Neural progenitor cell (in vitro differentiated cells): ENCODE results near the gene MAML3. TPM values are rescaled to one million over a fixed set of nuclear protein-coding genes. Genes with fewer than 3 reads are reported as not detected.

Source experiments
- DNase-seq: peaks from one replicate; pipeline ENCODE4 v3.0.0-alpha.2; 2016; ENCODE audit warnings: low spot score
- H2AFZ ChIP-seq: fragments of 200-600 bp; sonication (generic); replicated peaks from 2 replicates; pipeline ENCODE4 v1.6.1; 2016; ENCODE audit warnings: antibody characterized with exemption
- H3F3A ChIP-seq: fragments of 200-600 bp; sonication (generic); 2 replicates; pipeline ENCODE4 v1.6.1; 2016; ENCODE audit warnings: antibody characterized with exemption, low read depth
- H3K27ac ChIP-seq: fragments of 200-600 bp; sonication (generic); 2 replicates; pipeline ENCODE4 v1.5.1; 2016; ENCODE audit warnings: mild to moderate bottlenecking
- H3K27me3 ChIP-seq: fragments of 200-600 bp; sonication (generic); 2 replicates; pipeline ENCODE4 v1.6.1; 2016; ENCODE audit warnings: mild to moderate bottlenecking, moderate library complexity
- H3K36me3 ChIP-seq: fragments of 200-600 bp; sonication (generic); 2 replicates; pipeline ENCODE4 v1.5.1; 2016
- H3K4me1 ChIP-seq: fragments of 200-600 bp; sonication (generic); 2 replicates; pipeline ENCODE4 v1.6.1; 2016; ENCODE audit warnings: mixed run types
- H3K4me2 ChIP-seq: fragments of 200-600 bp; sonication (generic); 2 replicates; pipeline ENCODE4 v1.6.1; 2016
- H3K4me3 ChIP-seq: fragments of 200-600 bp; sonication (generic); 2 replicates; pipeline ENCODE4 v1.5.1; 2016
- H3K79me2 ChIP-seq: fragments of 200-600 bp; sonication (generic); 2 replicates; pipeline ENCODE4 v1.6.1; 2016; ENCODE audit warnings: low read depth
- H3K9ac ChIP-seq: fragments of 200-600 bp; sonication (generic); 2 replicates; pipeline ENCODE4 v1.6.1; 2016
- H3K9me3 ChIP-seq: fragments of 200-600 bp; sonication (generic); 2 replicates; pipeline ENCODE4 v1.5.1; 2016; ENCODE audit warnings: low read depth
- H4K20me1 ChIP-seq: fragments of 200-600 bp; sonication (generic); 2 replicates; pipeline ENCODE4 v1.6.1; 2016; ENCODE audit warnings: low read depth
- H3K27ac Mint-ChIP-seq: 3 replicates; pipeline ENCODE4 v1.8.0; 2021; ENCODE audit warnings: mixed read lengths
- H3K27me3 Mint-ChIP-seq: 2 replicates; pipeline ENCODE4 v1.8.0; 2022; ENCODE audit warnings: low read depth, mild to moderate bottlenecking, inconsistent platforms, moderate library complexity, mixed read lengths; ENCODE audit not compliant: insufficient read depth
- H3K36me3 Mint-ChIP-seq: 3 replicates; pipeline ENCODE4 v1.8.0; 2021; ENCODE audit warnings: mixed read lengths
- H3K4me1 Mint-ChIP-seq: 3 replicates; pipeline ENCODE4 v1.8.0; 2021; ENCODE audit warnings: mixed read lengths
- H3K4me3 Mint-ChIP-seq: 3 replicates; pipeline ENCODE4 v1.8.0; 2021; ENCODE audit warnings: mild to moderate bottlenecking, moderate library complexity, mixed read lengths
- H3K9me3 Mint-ChIP-seq: 3 replicates; pipeline ENCODE4 v1.8.0; 2020; ENCODE audit warnings: mixed read lengths
- EZH2 ChIP-seq: fragments of 200-600 bp; sonication (generic); IDR thresholded peaks from 2 replicates; pipeline ENCODE4 v1.6.1; 2017; ENCODE audit warnings: antibody characterized with exemption, mild to moderate bottlenecking, moderate library complexity
- EZH2phosphoT487 ChIP-seq: fragments of 200-600 bp; sonication (generic); IDR thresholded peaks from 2 replicates; pipeline ENCODE4 v1.6.1; 2017; ENCODE audit warnings: antibody characterized with exemption
- total RNA-seq: library from RNA; depleted of rRNA; stranded (reverse); fragments of >200 nt; gene quantifications from 2 replicates; pipeline ENCODE4 v1.2.3, GENCODE V29; 2015; ENCODE audit warnings: low replicate concordance
- TF ChIP-seq, protein P1 (sequence below): fragments of 200-600 bp; sonication (generic); IDR thresholded peaks from 2 replicates; pipeline ENCODE4 v1.5.1; 2017; ENCODE audit warnings: antibody characterized with exemption, mild to moderate bottlenecking

Gene MAML3
- total RNA-seq, 1 donor from 2014 or later: 14.4 TPM

GRCh38 chr4:139934057-139934707 lies 219.8 kb downstream of the MAML3 start:
- Mint-ChIP-seq H3K27me3 (no peaks in the 10 kb centered on the region), H3K4me1 (peaks cover 5% of the 10 kb centered on the region), H3K4me3 (no peak overlapping the region), H3K9me3 (no peaks in the 10 kb centered on the region), H3K36me3 (no peaks in the 10 kb centered on the region), H3K27ac (no peak overlapping the region)
- no peak overlapping the region for H3K4me2 ChIP-seq
- H3K27me3 ChIP-seq: no peaks in the 10 kb centered on the region
- TF ChIP-seq EZH2: no peak
- no peak for TF ChIP-seq EZH2phosphoT487
- TF ChIP-seq, protein P1, sequence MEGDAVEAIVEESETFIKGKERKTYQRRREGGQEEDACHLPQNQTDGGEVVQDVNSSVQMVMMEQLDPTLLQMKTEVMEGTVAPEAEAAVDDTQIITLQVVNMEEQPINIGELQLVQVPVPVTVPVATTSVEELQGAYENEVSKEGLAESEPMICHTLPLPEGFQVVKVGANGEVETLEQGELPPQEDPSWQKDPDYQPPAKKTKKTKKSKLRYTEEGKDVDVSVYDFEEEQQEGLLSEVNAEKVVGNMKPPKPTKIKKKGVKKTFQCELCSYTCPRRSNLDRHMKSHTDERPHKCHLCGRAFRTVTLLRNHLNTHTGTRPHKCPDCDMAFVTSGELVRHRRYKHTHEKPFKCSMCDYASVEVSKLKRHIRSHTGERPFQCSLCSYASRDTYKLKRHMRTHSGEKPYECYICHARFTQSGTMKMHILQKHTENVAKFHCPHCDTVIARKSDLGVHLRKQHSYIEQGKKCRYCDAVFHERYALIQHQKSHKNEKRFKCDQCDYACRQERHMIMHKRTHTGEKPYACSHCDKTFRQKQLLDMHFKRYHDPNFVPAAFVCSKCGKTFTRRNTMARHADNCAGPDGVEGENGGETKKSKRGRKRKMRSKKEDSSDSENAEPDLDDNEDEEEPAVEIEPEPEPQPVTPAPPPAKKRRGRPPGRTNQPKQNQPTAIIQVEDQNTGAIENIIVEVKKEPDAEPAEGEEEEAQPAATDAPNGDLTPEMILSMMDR: no peak
- H3K4me1 ChIP-seq: peaks cover 19% of the 10 kb centered on the region
- H3K9ac ChIP-seq: no peak overlapping the region
- H3K9me3 ChIP-seq: no peaks in the 10 kb centered on the region
- peaks cover 6% of the 10 kb centered on the region for H3F3A ChIP-seq
- H3K36me3 ChIP-seq: no peaks in the 10 kb centered on the region
- no peak overlapping the region for H3K4me3 ChIP-seq
- DNase-seq: no peak
- no peaks in the 10 kb centered on the region for H3K79me2 ChIP-seq
- H3K27ac ChIP-seq: no peak overlapping the region
- H2AFZ ChIP-seq: no peak overlapping the region
- H4K20me1 ChIP-seq: no peaks in the 10 kb centered on the region

- no peak for DNase-seq
- Histone ChIP-seq H2AFZ (no peak overlapping the region), H3F3A (peaks cover 6% of the 10 kb centered on the region), H3K36me3 (no peaks in the 10 kb centered on the region), H3K27me3 (no peaks in the 10 kb centered on the region), H3K4me2 (no peak overlapping the region), H3K9me3 (no peaks in the 10 kb centered on the region), H3K79me2 (no peaks in the 10 kb centered on the region), H3K27ac (no peak overlapping the region), H3K4me1 (peaks cover 21% of the 10 kb centered on the region), H4K20me1 (no peaks in the 10 kb centered on the region), H3K4me3 (no peak overlapping the region), H3K9ac (no peak overlapping the region)
- H3K27ac Mint-ChIP-seq: no peak overlapping the region
- peaks cover 5% of the 10 kb centered on the region for H3K4me1 Mint-ChIP-seq
- TF ChIP-seq EZH2 (no peak), EZH2phosphoT487 (no peak)
- TF ChIP-seq, protein P1: no peak
- no peaks in the 10 kb centered on the region for H3K36me3 Mint-ChIP-seq
- H3K9me3 Mint-ChIP-seq: no peaks in the 10 kb centered on the region
- no peak overlapping the region for H3K4me3 Mint-ChIP-seq
- no peaks in the 10 kb centered on the region for H3K27me3 Mint-ChIP-seq
Observed at GRCh38 chr4:139933541-139933940, 220.4 kb downstream of the MAML3 start.

DNA sequence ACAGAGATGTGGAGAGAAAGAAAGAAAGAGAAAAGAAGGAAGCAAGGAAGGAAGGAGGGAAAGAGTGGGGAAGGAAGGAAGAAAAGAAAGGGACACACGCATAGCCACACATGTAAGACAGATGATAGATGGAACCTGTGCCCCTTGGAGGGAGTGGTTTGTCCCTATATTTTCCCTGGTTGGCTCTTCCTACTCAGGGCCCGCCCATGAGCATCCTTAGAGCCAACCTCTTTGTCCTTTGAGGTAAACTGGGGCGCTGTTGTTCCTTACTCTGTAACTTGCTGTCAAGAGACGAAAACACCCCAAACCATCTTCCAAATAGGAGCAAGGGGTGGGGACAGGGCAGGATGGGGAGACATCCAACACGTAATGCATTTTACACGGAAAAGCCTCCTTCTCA lies 220.9 kb downstream of the MAML3 start:
- TF ChIP-seq, protein P1: no peak
- TF ChIP-seq EZH2phosphoT487: no peak
- no peak for TF ChIP-seq EZH2
- Histone ChIP-seq H3K27ac (no peak overlapping the region), H3K36me3 (no peaks in the 10 kb centered on the region), H3K9me3 (no peaks in the 10 kb centered on the region), H2AFZ (no peak overlapping the region), H3K4me1 (peaks cover 23% of the 10 kb centered on the region), H3K27me3 (no peaks in the 10 kb centered on the region), H3K4me3 (no peak overlapping the region), H3K4me2 (no peak overlapping the region), H3K79me2 (no peaks in the 10 kb centered on the region), H3K9ac (no peak overlapping the region), H4K20me1 (no peaks in the 10 kb centered on the region), H3F3A (peaks cover 6% of the 10 kb centered on the region)
- H3K27me3 Mint-ChIP-seq: no peaks in the 10 kb centered on the region
- H3K27ac Mint-ChIP-seq: no peak overlapping the region
- no peak for DNase-seq
- no peak overlapping the region for H3K4me3 Mint-ChIP-seq
- H3K36me3 Mint-ChIP-seq: no peaks in the 10 kb centered on the region
- peaks cover 5% of the 10 kb centered on the region for H3K4me1 Mint-ChIP-seq
- H3K9me3 Mint-ChIP-seq: no peaks in the 10 kb centered on the region
